Right atrium auricular region (tissue), 2 donors: Measurements from ENCODE around the gene ZNF276. TPM values are rescaled to one million over a fixed set of nuclear protein-coding genes. Genes with fewer than 3 reads are reported as not detected.

Experiments
- DNase-seq: peaks from one replicate; pipeline ENCODE4 v3.0.0-alpha.2; 2019; ENCODE audit warnings: low spot score
- H3K27ac ChIP-seq, 2 donors: fragments of 200-600 bp; sonication (generic); 1 replicate in 1 of 2; 2 replicates in 1 of 2; pipeline ENCODE4 v1.5.1; 2016 to 2019
- H3K27me3 ChIP-seq, 2 donors: fragments of 200-600 bp; sonication (generic); one replicate each; pipeline versions ENCODE4 v1.5.1 to v1.6.0; 2017 to 2019
- H3K36me3 ChIP-seq: fragments of 200-600 bp; sonication (generic); one replicate; pipeline ENCODE4 v1.5.1; 2016
- H3K4me1 ChIP-seq, 2 donors: fragments of 200-600 bp; sonication (generic); one replicate each; pipeline versions ENCODE4 v1.5.1 to v1.6.0; 2017 to 2019
- H3K4me3 ChIP-seq, 2 donors: fragments of 200-600 bp; sonication (generic); 1 replicate in 1 of 2; 2 replicates in 1 of 2; pipeline ENCODE4 v1.5.1; 2017 to 2019; ENCODE audit warnings: mild to moderate bottlenecking in 1 of 2, moderate library complexity in 1 of 2
- H3K9me3 ChIP-seq, 2 donors: fragments of 200-600 bp; sonication (generic); one replicate each; pipeline ENCODE4 v1.5.1; 2019
- CTCF ChIP-seq, 2 donors: fragments of 200-600 bp; sonication (generic); IDR thresholded peaks; one replicate each; pipeline ENCODE4 v1.5.1; 2019; ENCODE audit warnings: antibody characterized with exemption in 2 of 2
- total RNA-seq, 2 donors: library from RNA; depleted of rRNA; stranded (reverse); fragments of >200 nt; gene quantifications; one replicate each; pipeline ENCODE4 v1.1.0, GENCODE V29; 2016

The ZNF276 gene
- total RNA-seq, 2 donors from 2014 or later, result 10.0 to 11.1 TPM

GRCh38 chr16:89759746-89760340, 38.5 kb downstream of the ZNF276 start:
- Histone ChIP-seq H3K4me1 (no peaks in the 10 kb centered on the region), H3K9me3 (no peaks in the 10 kb centered on the region), H3K36me3 (no peaks in the 10 kb centered on the region), H3K27me3 (no peaks in the 10 kb centered on the region), H3K27ac (no peak overlapping the region), H3K4me3 (no peak overlapping the region)
- no peak for DNase-seq
- TF ChIP-seq CTCF (IDR thresholded peaks at IDR 0.05), result no peak

GRCh38 chr16:89761304-89761922, 40.1 kb downstream of the ZNF276 start:
- no peaks in the 10 kb centered on the region for H3K9me3 ChIP-seq
- no peak overlapping the region for H3K27ac ChIP-seq
- H3K4me3 ChIP-seq, result no peak overlapping the region
- H3K4me1 ChIP-seq, result no peaks in the 10 kb centered on the region
- H3K27me3 ChIP-seq, result no peaks in the 10 kb centered on the region
- H3K36me3 ChIP-seq, result no peaks in the 10 kb centered on the region
- no peak for TF ChIP-seq CTCF (IDR thresholded peaks at IDR 0.05)
- DNase-seq, result no peak

- Histone ChIP-seq H3K9me3 (no peaks in the 10 kb centered on the region), H3K4me3 (no peak overlapping the region)
- no peak for TF ChIP-seq CTCF (IDR thresholded peaks at IDR 0.05)
Measured at GRCh38 chr16:89764711-89765201, 43.4 kb downstream of the ZNF276 start.

GRCh38 chr16:89765292-89765830, 44.0 kb downstream of the ZNF276 start:
- TF ChIP-seq CTCF (IDR thresholded peaks at IDR 0.05), result no peak
- Histone ChIP-seq H3K4me1 (no peaks in the 10 kb centered on the region), H3K36me3 (no peaks in the 10 kb centered on the region), H3K27me3 (no peaks in the 10 kb centered on the region), H3K27ac (no peak overlapping the region), H3K9me3 (no peaks in the 10 kb centered on the region), H3K4me3 (no peak overlapping the region)
- no peak for DNase-seq

More at GRCh38 chr16:89764711-89765201, 43.4 kb downstream of the ZNF276 start:
- DNase-seq, result peak; percentile 66
- Histone ChIP-seq H3K27me3 (no peaks in the 10 kb centered on the region), H3K36me3 (no peaks in the 10 kb centered on the region), H3K4me1 (no peaks in the 10 kb centered on the region), H3K27ac (no peak overlapping the region)

GRCh38 chr16:89770367-89770766, 49.0 kb downstream of the ZNF276 start:
- Histone ChIP-seq H3K27me3 (no peaks in the 10 kb centered on the region), H3K9me3 (no peaks in the 10 kb centered on the region), H3K36me3 (no peaks in the 10 kb centered on the region), H3K4me3 (no peak overlapping the region), H3K27ac (no peak overlapping the region), H3K4me1 (no peaks in the 10 kb centered on the region)
- DNase-seq, result no peak
- no peak for TF ChIP-seq CTCF (IDR thresholded peaks at IDR 0.05)
